MCF 10A (cell line): ENCODE results near the gene PAPSS1. TPM values are rescaled to one million over a fixed set of nuclear protein-coding genes. Genes with fewer than 3 reads are reported as not detected.
A peak's percentile ranks its signal among the peaks of the same experiment; 100 is the strongest.

Experiments used
- BruUV-seq: library from RNA; stranded (reverse); fragments of 400-500 nt; replicated peaks from 2 replicates; lab custom pipeline; 2021; lab: Mats Ljungman, UMichigan
- CTCF ChIA-PET: fragments of 300-600 bp; sonication (Branson Sonifier 250); formaldehyde crosslinking; extraction: SDS; loops from one replicate; lab custom pipeline; 2021; ENCODE audit warnings: antibody characterized with exemption, inconsistent platforms; lab: Yijun Ruan, JAX
- POLR2A ChIA-PET: fragments of 300-600, 350-650 bp; sonication (Branson Sonifier 250); formaldehyde crosslinking; extraction: SDS; loops from one replicate; lab custom pipeline; 2020; ENCODE audit warnings: antibody characterized with exemption, inconsistent platforms; lab: Yijun Ruan, JAX
- DNase-seq: peaks from one replicate; pipeline ENCODE4 v3.0.0-alpha.2; 2018; ENCODE audit not compliant: unreplicated experiment
- H3K27ac Mint-ChIP-seq: one replicate; pipeline ENCODE4 v1.8.0; 2022; ENCODE audit warnings: mild to moderate bottlenecking, low read depth, mixed read lengths; ENCODE audit not compliant: unreplicated experiment
- H3K27me3 Mint-ChIP-seq: one replicate; pipeline ENCODE4 v1.8.0; 2022; ENCODE audit warnings: mixed read lengths; ENCODE audit not compliant: insufficient read depth, unreplicated experiment
- H3K36me3 Mint-ChIP-seq: one replicate; pipeline ENCODE4 v1.8.0; 2022; ENCODE audit warnings: mild to moderate bottlenecking, moderate library complexity, mixed read lengths; ENCODE audit not compliant: insufficient read depth, unreplicated experiment
- H3K4me1 Mint-ChIP-seq: one replicate; pipeline ENCODE4 v1.8.0; 2022; ENCODE audit warnings: mixed read lengths; ENCODE audit not compliant: insufficient read depth, unreplicated experiment
- H3K4me3 Mint-ChIP-seq: one replicate; pipeline ENCODE4 v1.8.0; 2022; ENCODE audit warnings: mild to moderate bottlenecking, moderate library complexity, mixed read lengths; ENCODE audit not compliant: unreplicated experiment
- H3K9me3 Mint-ChIP-seq: one replicate; pipeline ENCODE4 v1.8.0; 2022; ENCODE audit warnings: mixed read lengths; ENCODE audit not compliant: unreplicated experiment
- CTCF ChIP-seq: fragments of 200-600 bp; IDR thresholded peaks from one replicate; pipeline ENCODE4 v1.8.0; 2022; ENCODE audit warnings: antibody characterized with exemption, mild to moderate bottlenecking; ENCODE audit not compliant: unreplicated experiment
- intact Hi-C: fragments of 100-400 bp; cut with micrococcal nuclease; formaldehyde crosslinking; loops from 2 replicates; pipeline ENCODE4 v1.14.1; 2022
- total RNA-seq: library from RNA; stranded (reverse); gene quantifications from 2 replicates; pipeline ENCODE4 v1.2.3, GENCODE V29; 2022

The PAPSS1 gene
- total RNA-seq, 1 experiment from 2014 or later: 63.9 TPM

DNA sequence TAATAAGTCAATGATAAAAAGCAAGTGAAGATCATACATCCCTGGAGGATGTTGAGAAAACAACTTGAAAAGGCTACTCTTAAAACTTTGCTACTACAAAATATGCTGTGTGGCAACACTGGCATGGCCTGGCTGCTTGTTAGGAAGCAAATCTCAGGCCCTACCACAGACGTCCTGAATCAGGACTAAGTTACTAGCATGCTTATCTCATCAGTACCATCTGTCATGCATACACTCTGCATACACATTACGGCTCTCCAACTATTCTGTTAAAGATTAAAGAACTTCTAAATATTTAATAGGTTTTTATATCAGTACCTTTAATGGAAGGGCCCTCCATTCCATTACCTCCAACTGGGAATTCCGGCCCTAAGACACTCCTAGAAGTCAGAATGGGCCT lies 8.2 kb downstream of the PAPSS1 start:
- Mint-ChIP-seq H3K9me3 (no peaks in the 10 kb centered on the region), H3K4me3 (no peak overlapping the region), H3K4me1 (peaks cover 28% of the 10 kb centered on the region), H3K27ac (no peak overlapping the region), H3K36me3 (peaks cover 14% of the 10 kb centered on the region), H3K27me3 (no peaks in the 10 kb centered on the region)
- TF ChIP-seq CTCF: no peak
- BruUV-seq: no TSS peak
- intact Hi-C loops: no loop called here
- CTCF ChIA-PET: no interaction called here
- POLR2A ChIA-PET: no interaction called here
- no peak for DNase-seq

DNA sequence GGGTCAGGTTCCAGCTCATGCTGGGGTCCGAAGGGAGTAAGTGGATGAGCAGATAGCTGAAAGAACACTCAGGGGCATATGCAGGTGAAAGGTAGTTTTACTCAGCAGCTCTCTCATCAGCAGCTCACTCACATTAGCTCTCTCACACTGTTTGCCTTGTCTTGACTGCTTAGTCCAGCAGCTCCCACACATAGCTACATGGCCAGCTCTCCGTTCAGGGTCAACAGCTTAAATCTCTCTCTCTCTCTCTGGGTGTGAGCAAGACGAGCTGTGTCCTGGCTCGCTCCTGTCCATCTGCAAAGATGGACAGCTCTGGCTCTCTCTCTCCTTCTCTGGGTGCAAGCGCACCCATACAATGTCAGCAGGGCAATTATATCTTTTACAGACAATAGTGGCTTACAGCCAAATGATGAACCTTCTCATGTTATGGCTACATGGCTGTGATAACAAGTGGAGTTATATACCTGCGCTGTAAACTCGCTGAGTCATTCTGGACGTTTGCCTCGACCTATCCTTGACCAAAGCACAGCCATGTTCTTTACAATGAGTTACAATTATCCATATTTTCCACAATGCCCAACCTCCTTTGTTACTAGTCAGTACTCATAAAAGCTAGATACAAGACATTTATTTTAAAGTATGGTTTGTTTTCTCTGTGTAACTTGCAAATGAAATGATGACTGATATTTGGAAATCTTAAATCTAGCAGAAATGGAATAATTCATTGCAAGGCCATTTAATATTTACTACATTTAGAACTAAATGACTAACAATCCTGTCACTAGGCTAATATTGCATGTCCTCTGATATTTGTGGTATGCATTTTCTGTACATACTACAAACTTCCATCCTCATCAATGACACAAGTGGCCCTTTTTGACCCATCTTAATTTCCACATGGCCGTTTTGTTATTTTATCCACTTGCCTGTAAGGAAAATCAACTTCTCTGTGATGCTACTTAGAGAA lies 9.3 kb downstream of the PAPSS1 start:
- no TSS peak for BruUV-seq
- peaks cover 7% of the 10 kb centered on the region for H3K9me3 Mint-ChIP-seq
- H3K4me1 Mint-ChIP-seq: peaks cover 23% of the 10 kb centered on the region
- no peak overlapping the region for H3K4me3 Mint-ChIP-seq
- ChIA-PET POLR2A (interaction anchor here (0.5 to 2.8 kb wide), 4 partner anchors 9 to 1357 kb away, joined by 3 to 15 read pairs (median 4); partner anchors contain the start of gene PAPSS1), CTCF (interaction anchor here (0.6 to 0.9 kb wide), 2 partner anchors 14 to 240 kb away, joined by 3 read pairs; no protein-coding TSS in a partner anchor)
- H3K27ac Mint-ChIP-seq: no peak overlapping the region
- H3K27me3 Mint-ChIP-seq: no peaks in the 10 kb centered on the region
- DNase-seq: peak; percentile 31
- peaks cover 14% of the 10 kb centered on the region for H3K36me3 Mint-ChIP-seq
- intact Hi-C loops: no loop called here
- no peak for TF ChIP-seq CTCF

- no TSS peak for BruUV-seq
- DNase-seq: peak; percentile 27
- Mint-ChIP-seq H3K27ac (peak overlapping the region; percentile 19), H3K9me3 (peaks cover 13% of the 10 kb centered on the region), H3K4me1 (peaks cover 23% of the 10 kb centered on the region), H3K4me3 (no peak overlapping the region), H3K27me3 (no peaks in the 10 kb centered on the region), H3K36me3 (peaks cover 14% of the 10 kb centered on the region)
- no peak for TF ChIP-seq CTCF
- POLR2A ChIA-PET: interaction anchor here (0.5 to 2.8 kb wide), 3 partner anchors 10 to 1356 kb away, joined by 3 to 15 read pairs (median 4); partner anchors contain the start of gene PAPSS1
- intact Hi-C loops: no loop called here
- CTCF ChIA-PET: interaction anchor here (0.6 to 0.9 kb wide), 2 partner anchors 13 to 241 kb away, joined by 3 read pairs; no protein-coding TSS in a partner anchor
Measured at GRCh38 chr4:107709916-107710315, 10.1 kb downstream of the PAPSS1 start.

- DNase-seq: no peak
- H3K36me3 Mint-ChIP-seq: peaks cover 9% of the 10 kb centered on the region
- H3K27ac Mint-ChIP-seq: no peak overlapping the region
- H3K4me1 Mint-ChIP-seq: peaks cover 16% of the 10 kb centered on the region
- POLR2A ChIA-PET: interaction anchor here (0.7 to 2.8 kb wide), 5 partner anchors 9 to 30 kb away, joined by 3 to 15 read pairs (median 8); partner anchors contain the start of gene PAPSS1
- intact Hi-C loops: no loop called here
- no TSS peak for BruUV-seq
- no peak overlapping the region for H3K4me3 Mint-ChIP-seq
- TF ChIP-seq CTCF: no peak
- H3K9me3 Mint-ChIP-seq: peaks cover 18% of the 10 kb centered on the region
- CTCF ChIA-PET: interaction anchor here (0.7 to 1.2 kb wide), 3 partner anchors 16 to 532 kb away, joined by 4 to 5 read pairs (median 5); no protein-coding TSS in a partner anchor
- no peaks in the 10 kb centered on the region for H3K27me3 Mint-ChIP-seq
Measured at GRCh38 chr4:107708225-107708624, 11.8 kb downstream of the PAPSS1 start.
